ENCODE measurements around the gene SDK1.
A peak's percentile ranks its signal among the peaks of the same experiment; 100 is the strongest.

Gene SDK1

GRCh38 chr7:3459111-3459510 lies 158.1 kb downstream of the SDK1 start:
- DNase-seq (ENCODE audit: low read depth in 2 of 2), result no peak

DNA sequence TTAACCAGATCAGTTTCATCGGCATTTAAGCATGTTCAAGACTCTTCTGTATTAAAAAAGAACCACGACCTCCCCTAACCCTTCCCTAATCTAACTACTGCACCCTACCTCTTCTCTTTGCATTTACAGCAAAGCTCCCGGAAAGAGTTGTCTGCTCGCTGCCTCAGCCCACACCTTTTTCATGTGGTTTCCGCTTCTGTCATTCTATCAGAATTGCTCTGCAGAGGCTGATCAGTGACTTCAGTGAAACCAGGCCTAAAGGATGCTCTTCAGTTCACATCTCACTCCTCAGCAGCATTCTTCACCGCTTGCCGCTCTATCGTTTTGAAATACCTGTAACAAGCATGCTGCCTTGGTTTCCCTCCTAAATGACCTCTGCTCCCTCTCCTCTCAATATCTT lies 160.9 kb downstream of the SDK1 start:
- DNase-seq (ENCODE audit: low read depth in 2 of 2), result peak; percentile 21 to 60

DNA sequence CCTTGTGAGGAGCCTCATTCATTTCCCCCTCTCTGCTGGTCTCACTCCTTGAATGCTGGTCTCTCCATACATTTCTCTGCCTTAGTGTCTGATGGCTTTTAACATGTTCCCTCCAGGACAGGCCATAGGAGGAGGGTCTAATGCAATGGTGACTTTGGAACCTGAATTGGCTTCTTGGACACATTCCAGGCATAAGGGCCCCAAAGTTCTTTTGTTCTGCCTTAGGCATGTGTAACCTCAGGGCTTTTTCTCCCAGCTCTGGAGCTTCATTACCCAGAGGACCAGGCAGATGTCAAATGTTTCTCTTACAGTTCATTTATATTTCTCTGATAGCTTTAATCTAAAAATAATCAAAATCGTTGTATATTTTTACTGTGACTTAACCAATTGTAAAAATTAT lies 162.6 kb downstream of the SDK1 start:
- DNase-seq (ENCODE audit: low read depth in 2 of 2), result no peak

DNA sequence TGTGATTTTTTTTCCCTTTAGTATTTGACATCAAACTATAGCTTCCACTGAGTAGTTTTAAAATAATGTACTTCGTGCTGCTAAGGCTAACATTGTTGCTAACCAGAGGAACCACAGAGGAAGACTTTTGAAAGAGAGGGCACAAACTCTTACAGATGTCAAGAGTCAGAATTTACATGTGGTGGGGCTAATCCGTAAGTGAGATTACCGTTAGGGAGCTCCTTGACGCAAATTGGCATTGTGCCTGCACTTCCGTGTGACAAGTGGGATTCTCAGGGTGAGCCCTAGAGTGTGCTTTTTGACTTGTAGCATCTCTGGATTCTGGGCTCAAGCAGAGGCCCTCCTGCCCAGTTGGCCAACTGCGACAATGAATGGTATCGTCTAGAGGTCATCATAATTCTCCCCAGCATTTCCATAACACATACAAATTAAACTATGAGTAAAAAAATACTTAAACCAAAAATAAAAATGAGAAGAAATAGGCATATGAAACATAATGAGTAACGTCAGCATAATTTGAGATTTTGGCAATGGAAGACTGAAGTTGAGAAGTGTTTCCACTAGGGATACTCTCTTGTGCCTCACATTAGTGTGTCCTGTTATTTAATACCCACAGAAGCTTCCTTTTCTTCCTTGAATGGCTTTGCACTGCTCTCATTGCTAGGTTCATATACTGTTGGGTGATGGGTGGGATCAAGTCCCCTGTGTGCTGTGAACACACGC lies 164.0 kb downstream of the SDK1 start:
- no peak for DNase-seq (ENCODE audit: low read depth in 2 of 2)

DNA sequence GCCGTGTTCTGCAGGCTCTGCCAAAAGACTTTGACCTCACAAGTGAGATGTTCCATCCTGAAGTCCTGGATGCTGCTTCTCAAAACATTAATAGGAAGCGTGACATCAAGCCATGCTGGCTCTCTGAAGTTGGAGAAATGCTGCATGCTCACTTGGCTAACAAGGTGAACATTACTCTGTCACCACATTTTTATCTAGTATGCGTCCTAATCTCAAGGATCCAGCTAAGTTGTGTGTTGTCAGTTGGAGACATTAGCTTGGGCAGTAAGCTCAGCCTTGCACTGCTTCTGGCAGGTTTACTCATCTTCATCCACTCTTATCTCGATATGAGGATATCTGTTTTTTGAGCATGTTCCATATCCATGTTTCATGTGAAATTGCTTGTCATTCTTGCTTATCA lies 165.2 kb downstream of the SDK1 start:
- no peak for DNase-seq (ENCODE audit: low read depth in 2 of 2)

DNA sequence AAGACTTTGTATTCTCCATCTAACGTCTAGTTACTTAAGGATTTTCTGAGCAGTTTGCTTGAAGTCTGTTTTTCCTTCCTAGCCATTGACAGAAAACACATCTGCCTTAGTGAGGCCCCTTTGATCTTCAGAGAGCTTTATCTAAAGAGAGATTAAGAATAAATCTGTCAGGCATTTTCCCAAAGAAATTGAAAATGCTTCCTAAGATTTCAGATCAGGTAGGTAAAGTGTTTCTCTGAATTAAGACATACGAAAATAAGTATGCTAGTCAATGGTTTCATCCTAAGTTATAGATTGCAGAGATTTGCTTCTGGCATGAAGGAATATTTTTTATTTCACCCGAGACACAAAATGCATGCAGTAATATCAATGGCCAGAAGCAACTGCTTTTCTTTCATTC lies 168.6 kb downstream of the SDK1 start:
- DNase-seq (ENCODE audit: low read depth in 2 of 2), result no peak

GRCh38 chr7:3480197-3480596 lies 179.1 kb downstream of the SDK1 start:
- no peak for DNase-seq (ENCODE audit: low read depth in 2 of 2)

- DNase-seq (ENCODE audit: low read depth in 2 of 2), result no peak
Observed at GRCh38 chr7:3481435-3481834, 180.4 kb downstream of the SDK1 start.

GRCh38 chr7:3482147-3482921 lies 181.3 kb downstream of the SDK1 start:
- no peak for DNase-seq (ENCODE audit: low read depth in 2 of 2)

- DNase-seq (ENCODE audit: low read depth in 2 of 2), result no peak
Observed at GRCh38 chr7:3486841-3487240, 185.8 kb downstream of the SDK1 start.

DNA sequence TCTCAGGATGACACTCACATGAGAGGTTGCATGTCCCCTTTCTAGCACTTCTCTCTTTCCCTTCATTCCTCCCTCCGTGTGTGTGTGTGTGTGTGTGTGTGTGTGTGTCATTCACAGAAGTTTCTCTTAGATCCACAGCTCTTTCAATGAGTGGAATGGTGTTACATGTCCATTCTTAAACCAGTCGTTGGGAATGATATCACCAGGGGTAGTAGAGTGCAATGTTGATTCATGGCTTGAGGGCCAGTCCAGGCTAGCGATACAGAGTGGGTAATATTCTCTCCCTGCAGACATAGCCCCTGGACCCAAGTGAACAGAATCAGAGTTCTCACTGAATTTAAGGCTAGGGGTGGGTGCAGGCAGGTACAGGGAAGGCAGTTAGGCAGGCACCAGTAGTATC lies 187.8 kb downstream of the SDK1 start:
- DNase-seq (ENCODE audit: low read depth in 2 of 2), result no peak

GRCh38 chr7:3493499-3493898 lies 192.4 kb downstream of the SDK1 start:
- DNase-seq (ENCODE audit: low read depth in 2 of 2), result no peak

GRCh38 chr7:3494947-3495346 lies 193.9 kb downstream of the SDK1 start:
- DNase-seq (ENCODE audit: low read depth in 2 of 2), result no peak

DNA sequence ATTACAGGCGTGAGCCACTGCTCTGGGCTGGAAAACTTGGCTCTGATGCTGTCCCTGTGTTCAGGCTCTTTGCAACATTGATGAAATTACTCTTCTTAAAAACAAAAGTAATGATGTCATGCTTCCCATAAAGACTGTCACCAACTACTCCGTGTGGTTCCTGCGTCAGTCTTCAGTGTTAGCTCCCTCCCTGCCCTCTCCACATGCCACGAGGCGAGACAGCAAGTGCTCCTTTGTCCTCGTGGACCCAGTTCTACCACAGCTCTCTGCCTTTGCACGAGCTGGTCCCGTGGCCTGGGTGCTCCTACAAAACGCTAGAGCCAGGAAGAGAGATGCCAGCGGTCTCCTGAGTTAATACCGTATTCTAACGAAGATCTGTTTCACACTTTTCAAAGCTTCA lies 194.5 kb downstream of the SDK1 start:
- DNase-seq (ENCODE audit: low read depth in 2 of 2), result no peak

- DNase-seq (ENCODE audit: low read depth in 2 of 2), result no peak
Observed at GRCh38 chr7:3495954-3496353, 194.9 kb downstream of the SDK1 start.

DNA sequence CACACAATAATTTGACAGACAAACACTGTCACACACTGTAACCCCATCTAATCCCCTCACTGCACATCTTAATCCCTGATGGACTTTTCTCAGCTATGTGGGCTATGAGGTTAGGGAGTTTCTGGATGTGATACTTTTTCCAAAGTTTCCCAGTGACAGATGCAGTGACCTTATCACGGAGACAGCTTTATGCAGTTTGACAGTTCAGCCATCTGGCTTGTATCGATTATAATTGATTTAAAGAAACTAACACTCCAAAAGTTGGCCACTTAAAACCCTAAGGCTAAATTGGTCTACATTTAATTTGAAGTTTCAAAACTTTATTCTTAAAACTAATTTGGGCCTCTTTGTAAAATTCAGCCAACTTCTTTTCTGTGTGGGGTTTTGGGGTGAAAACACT lies 196.7 kb downstream of the SDK1 start:
- no peak for DNase-seq (ENCODE audit: low read depth in 2 of 2)

DNA sequence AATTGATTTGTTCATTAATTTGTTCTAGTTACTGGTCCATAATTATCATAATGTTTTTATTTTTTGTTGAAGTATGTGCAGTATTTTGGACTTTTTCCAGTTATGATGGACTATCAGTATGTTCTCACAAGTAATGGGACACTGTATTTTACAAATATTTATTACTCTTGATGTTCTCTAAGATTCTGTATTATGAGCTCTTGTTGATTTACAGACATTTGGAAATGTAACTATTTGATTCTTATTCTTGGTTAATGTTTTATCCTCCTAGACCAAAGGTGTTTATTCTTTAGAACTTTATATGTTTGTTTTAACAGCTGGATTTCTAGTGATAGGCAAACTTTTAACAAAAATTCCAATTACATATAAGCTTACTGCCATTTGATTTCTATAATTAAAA lies 200.6 kb downstream of the SDK1 start:
- DNase-seq (ENCODE audit: low read depth in 2 of 2), result no peak

GRCh38 chr7:3504384-3504783 lies 203.3 kb downstream of the SDK1 start:
- DNase-seq (ENCODE audit: low read depth in 2 of 2), result no peak

- DNase-seq (ENCODE audit: low read depth in 2 of 2), result no peak
Observed at GRCh38 chr7:3510101-3511020, 209.3 kb downstream of the SDK1 start.

DNA sequence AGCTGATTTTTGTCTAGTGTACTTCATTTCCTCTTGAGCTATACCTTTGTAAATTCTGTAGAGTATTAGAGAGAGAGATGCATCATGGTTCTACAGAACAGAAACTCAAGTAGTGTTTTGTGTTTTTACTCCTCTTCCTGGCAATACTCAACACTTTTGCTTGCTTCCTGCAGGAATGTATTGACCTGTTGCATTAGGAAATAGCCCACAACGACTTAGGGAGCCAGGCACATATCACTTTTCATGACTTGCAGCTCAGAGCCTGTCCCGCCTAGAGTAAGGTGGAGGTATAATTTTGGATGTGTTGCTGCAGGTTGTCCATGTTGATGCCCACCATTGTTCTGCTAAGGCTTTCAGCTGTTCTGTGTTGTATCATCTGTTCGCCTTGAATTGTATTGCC lies 216.3 kb downstream of the SDK1 start:
- no peak for DNase-seq (ENCODE audit: low read depth in 2 of 2)

DNA sequence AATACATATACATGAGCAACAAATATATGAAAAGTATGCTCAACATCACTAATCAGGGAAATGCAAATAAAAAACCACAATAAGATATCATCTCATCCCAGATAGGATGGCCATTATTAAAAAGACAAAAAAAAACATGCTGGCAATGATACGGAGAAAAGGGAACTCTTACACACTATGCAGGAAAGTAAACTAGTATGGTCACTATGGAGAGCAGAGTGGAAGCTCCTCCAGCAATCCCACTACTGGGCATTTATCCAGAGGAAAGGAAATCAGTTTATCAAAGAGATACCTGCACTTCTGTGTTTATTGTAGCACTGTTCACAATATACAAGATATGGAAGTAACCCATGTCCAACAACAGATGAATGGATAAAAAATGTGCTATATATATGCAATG lies 217.5 kb downstream of the SDK1 start:
- DNase-seq (ENCODE audit: low read depth in 2 of 2), result no peak

GRCh38 chr7:3520206-3520605 lies 219.2 kb downstream of the SDK1 start:
- DNase-seq (ENCODE audit: low read depth in 2 of 2), result no peak
